OCI-LY3 (cell line): ENCODE results near the gene LCK.

ENCODE experiments used
- H2AFZ ChIP-seq: fragments of 200-600, 300-600 bp; shearing (Covaris generic); 2 replicates; pipeline ENCODE4 v1.6.0; 2014; ENCODE audit warnings: antibody characterized with exemption, low read depth, low read length
- H3K27ac ChIP-seq: fragments of 200-600, 300-600 bp; sonication (generic); 2 replicates; pipeline ENCODE4 v1.5.1; 2014; ENCODE audit warnings: mild to moderate bottlenecking, low read length, moderate library complexity, mixed read lengths
- H3K27me3 ChIP-seq: fragments of 200-600, 300-600 bp; sonication (generic); 2 replicates; pipeline ENCODE4 v1.6.1; 2014; ENCODE audit warnings: low read depth, low read length, mixed read lengths
- H3K36me3 ChIP-seq: fragments of 200-600, 300-600 bp; sonication (generic); replicated peaks from 2 replicates; pipeline ENCODE3; 2014; ENCODE audit warnings: low read depth, low read length, mixed read lengths
- H3K4me1 ChIP-seq: fragments of 300-600, 200-600 bp; sonication (generic); 2 replicates; pipeline ENCODE4 v1.6.1; 2014; ENCODE audit warnings: low read length, mixed read lengths
- H3K4me2 ChIP-seq: fragments of 200-600, 300-600 bp; sonication (generic); 2 replicates; pipeline ENCODE4 v1.6.1; 2014; ENCODE audit warnings: low read length, mixed read lengths
- H3K4me3 ChIP-seq: fragments of 300-600, 200-600 bp; sonication (generic); 2 replicates; pipeline ENCODE4 v1.5.1; 2014; ENCODE audit warnings: antibody characterized with exemption, mild to moderate bottlenecking, low read length, moderate library complexity
- H3K79me2 ChIP-seq: fragments of 300-600, 200-600 bp; shearing (Covaris generic); 2 replicates; pipeline ENCODE4 v1.6.1; 2014; ENCODE audit warnings: mild to moderate bottlenecking, low read length, mixed read lengths
- H3K9ac ChIP-seq: fragments of 300-600, 200-600 bp; shearing (Covaris generic); 2 replicates; pipeline ENCODE4 v1.6.0; 2014; ENCODE audit warnings: mild to moderate bottlenecking, low read length, moderate library complexity
- H3K9me3 ChIP-seq: fragments of 200-600, 300-600 bp; shearing (Covaris generic); 2 replicates; pipeline ENCODE4 v1.6.1; 2014; ENCODE audit warnings: low read length, mixed read lengths; ENCODE audit not compliant: insufficient read depth
- H4K20me1 ChIP-seq: fragments of 200-600, 300-600 bp; sonication (generic); 2 replicates; pipeline ENCODE4 v1.6.1; 2016; ENCODE audit warnings: low read length, mixed read lengths; ENCODE audit not compliant: insufficient read depth
- EZH2phosphoT487 ChIP-seq: fragments of 200-600 bp; shearing (Covaris generic); IDR thresholded peaks from 2 replicates; pipeline ENCODE4 v1.6.1; 2018; ENCODE audit warnings: antibody characterized with exemption, mixed run types, low read depth
- TF ChIP-seq, protein P1 (sequence below): fragments of 200-600, 300-600 bp; sonication (generic); IDR thresholded peaks from 2 replicates; pipeline ENCODE4 v1.5.1; 2014; ENCODE audit warnings: antibody characterized with exemption, low read length, low read depth

Gene LCK

GRCh38 chr1:32247452-32247851 is 3.6 kb upstream of the LCK start:
- Histone ChIP-seq H3K4me1 (peaks cover 37% of the 10 kb centered on the region), H3K4me3 (no peak overlapping the region), H2AFZ (no peak overlapping the region), H3K79me2 (no peaks in the 10 kb centered on the region), H4K20me1 (no peaks in the 10 kb centered on the region), H3K27me3 (no peaks in the 10 kb centered on the region), H3K4me2 (no peak overlapping the region), H3K27ac (no peak overlapping the region), H3K9ac (no peak overlapping the region), H3K9me3 (peaks cover 16% of the 10 kb centered on the region; the same call in 1 of the 2 replicates), H3K36me3 (no peaks in the 10 kb centered on the region)
- TF ChIP-seq EZH2phosphoT487, result no peak
- TF ChIP-seq, protein P1, sequence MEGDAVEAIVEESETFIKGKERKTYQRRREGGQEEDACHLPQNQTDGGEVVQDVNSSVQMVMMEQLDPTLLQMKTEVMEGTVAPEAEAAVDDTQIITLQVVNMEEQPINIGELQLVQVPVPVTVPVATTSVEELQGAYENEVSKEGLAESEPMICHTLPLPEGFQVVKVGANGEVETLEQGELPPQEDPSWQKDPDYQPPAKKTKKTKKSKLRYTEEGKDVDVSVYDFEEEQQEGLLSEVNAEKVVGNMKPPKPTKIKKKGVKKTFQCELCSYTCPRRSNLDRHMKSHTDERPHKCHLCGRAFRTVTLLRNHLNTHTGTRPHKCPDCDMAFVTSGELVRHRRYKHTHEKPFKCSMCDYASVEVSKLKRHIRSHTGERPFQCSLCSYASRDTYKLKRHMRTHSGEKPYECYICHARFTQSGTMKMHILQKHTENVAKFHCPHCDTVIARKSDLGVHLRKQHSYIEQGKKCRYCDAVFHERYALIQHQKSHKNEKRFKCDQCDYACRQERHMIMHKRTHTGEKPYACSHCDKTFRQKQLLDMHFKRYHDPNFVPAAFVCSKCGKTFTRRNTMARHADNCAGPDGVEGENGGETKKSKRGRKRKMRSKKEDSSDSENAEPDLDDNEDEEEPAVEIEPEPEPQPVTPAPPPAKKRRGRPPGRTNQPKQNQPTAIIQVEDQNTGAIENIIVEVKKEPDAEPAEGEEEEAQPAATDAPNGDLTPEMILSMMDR, result no peak

- H3K4me2 ChIP-seq, result peak overlapping the region; percentile 32
- no peak overlapping the region for H3K27ac ChIP-seq
- H3K4me3 ChIP-seq, result peak overlapping the region; percentile 12; the same call in 1 of the 2 replicates
- H3K79me2 ChIP-seq, result no peaks in the 10 kb centered on the region
- no peaks in the 10 kb centered on the region for H3K36me3 ChIP-seq
- TF ChIP-seq EZH2phosphoT487, result no peak
- TF ChIP-seq, protein P1, result peak; percentile 54
- no peaks in the 10 kb centered on the region for H3K27me3 ChIP-seq
- H4K20me1 ChIP-seq, result no peaks in the 10 kb centered on the region
- peaks cover 16% of the 10 kb centered on the region; the same call in 1 of the 2 replicates for H3K9me3 ChIP-seq
- no peak overlapping the region; the same call in 1 of the 2 replicates for H2AFZ ChIP-seq
- peaks cover 38% of the 10 kb centered on the region for H3K4me1 ChIP-seq
- H3K9ac ChIP-seq, result no peak overlapping the region
Observed at GRCh38 chr1:32247983-32248889, 2.8 kb upstream of the LCK start.

DNA sequence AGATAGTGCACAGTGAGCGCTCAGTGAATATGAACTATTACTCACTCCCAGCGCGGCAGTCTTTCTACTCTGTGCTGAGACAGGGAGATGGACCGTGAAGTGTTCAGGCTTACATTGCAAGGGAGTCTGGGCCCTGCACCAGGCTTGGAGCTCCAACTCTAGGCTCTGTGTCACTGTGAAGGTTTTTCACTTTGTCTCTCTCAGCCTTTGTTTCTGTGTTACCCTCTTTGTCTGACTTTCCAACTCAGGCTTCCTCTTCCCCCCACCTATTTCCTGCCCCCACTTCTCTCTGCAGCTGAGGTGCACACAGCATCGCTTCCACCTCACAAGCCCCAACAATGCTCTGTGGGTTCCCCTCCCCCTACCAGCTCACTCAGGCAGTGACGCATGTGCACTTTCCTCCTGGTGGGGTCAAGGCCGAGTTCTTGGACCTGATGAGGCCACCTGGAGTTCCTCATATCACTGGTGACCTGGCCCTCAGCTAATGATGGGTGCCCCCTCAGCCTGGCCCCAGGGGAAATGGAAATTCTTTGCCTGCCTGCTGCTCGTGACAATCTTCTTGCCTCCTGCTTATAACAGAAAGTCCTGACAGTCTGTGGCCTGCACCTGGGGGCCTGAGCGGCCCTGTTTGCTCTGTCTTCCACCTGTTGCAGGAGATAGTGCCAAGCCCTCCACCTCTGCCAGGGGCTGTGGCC is 1.1 kb upstream of the LCK start:
- TF ChIP-seq, protein P1, result no peak
- no peak for TF ChIP-seq EZH2phosphoT487
- Histone ChIP-seq H3K9me3 (peaks cover 16% of the 10 kb centered on the region; the same call in 1 of the 2 replicates), H3K27me3 (no peaks in the 10 kb centered on the region), H4K20me1 (no peaks in the 10 kb centered on the region), H3K27ac (peak overlapping the region; percentile 45), H3K4me1 (peaks cover 45% of the 10 kb centered on the region), H3K79me2 (no peaks in the 10 kb centered on the region), H3K36me3 (no peaks in the 10 kb centered on the region), H3K4me3 (peak overlapping the region; percentile 46), H3K4me2 (peak overlapping the region; percentile 43), H3K9ac (peak overlapping the region; percentile 21), H2AFZ (peak overlapping the region; percentile 58; the same call in 1 of the 2 replicates)
